Measurements from ENCODE around the gene KRT33B.

- TF ChIP-seq CTCF (IDR thresholded peaks at IDR 0.05; ENCODE audit: insufficient read depth, low read depth, low read length) (no peak), EZH2 (IDR thresholded peaks at IDR 0.05; ENCODE audit: insufficient read depth, low read length) (no peak)
These were observed 45.2 kb downstream of the KRT33B start for GRCh38 chr17:41324180-41325075.
